ENCODE results near the gene TUFT1.
"Not testable (repeated sequence)": the region's sequence is repeated elsewhere in the genome, so short reads cannot be mapped to it uniquely, and the experiment has no call there.

Gene TUFT1

DNA sequence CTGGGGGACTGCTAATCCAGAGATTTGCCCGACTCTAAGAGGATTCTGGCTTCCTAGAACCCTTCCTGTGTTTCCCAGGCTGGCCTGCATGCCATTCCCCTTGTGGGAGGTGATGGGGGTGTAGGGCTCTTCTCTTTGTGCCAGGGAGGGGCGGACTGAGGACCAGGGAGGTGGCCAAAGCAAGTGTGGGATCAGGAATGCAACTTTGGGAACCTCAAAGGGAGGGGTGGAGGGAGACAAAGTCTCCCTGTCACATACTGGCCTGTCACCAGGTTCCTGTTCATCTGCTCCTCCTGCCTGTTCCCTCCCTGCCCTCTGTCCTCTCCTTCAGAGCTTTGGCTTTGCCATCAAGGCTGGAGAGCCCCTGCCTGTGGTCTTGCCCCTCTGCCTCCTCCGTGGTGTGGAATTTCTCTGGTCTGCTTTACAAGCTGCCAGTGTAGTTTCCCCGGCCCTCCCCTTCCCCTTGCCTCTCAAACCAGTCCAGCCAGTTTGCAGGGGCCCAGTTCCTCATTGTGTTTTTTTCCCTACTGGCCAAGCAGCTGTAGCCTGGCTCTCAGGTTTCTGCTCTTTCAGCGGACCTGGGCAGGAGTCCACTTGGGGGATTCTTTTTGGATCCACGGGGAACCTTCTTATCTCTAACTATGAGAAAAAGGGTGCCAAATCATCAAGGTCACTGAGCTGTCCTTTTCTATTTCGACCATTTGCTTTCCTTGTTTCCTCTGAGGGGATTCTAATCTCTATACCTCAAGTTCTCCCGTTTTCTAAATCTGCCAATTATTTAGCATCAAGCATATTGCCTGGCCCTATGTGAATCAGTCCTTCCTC, 27.1 kb upstream of the TUFT1 start:
- DNase-seq, result no peak

DNA sequence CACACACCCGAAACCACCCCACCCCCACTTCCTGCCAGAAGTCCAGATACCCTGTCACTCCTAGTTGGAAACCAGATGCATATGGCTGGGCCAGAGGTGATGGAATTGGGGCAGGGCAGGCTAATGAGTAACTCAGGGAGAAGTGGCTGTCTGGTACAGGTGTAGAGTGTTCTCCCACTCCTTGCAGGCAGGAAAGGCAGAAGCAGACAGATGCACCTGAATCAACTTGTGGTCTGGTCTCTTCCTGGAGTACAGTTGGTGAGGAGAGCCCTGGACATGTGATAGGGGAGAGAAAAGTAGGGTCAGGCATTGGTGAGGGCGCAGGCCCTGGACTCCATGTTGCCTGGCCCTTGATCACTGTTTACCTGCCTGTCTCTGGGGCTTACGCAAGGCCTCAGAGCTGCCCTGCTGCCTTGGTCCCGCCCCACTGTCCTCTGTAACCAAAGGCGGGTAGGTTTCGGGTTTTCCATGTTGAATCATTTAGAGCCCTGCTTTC, 26.4 kb upstream of the TUFT1 start:
- no peak for DNase-seq

DNA sequence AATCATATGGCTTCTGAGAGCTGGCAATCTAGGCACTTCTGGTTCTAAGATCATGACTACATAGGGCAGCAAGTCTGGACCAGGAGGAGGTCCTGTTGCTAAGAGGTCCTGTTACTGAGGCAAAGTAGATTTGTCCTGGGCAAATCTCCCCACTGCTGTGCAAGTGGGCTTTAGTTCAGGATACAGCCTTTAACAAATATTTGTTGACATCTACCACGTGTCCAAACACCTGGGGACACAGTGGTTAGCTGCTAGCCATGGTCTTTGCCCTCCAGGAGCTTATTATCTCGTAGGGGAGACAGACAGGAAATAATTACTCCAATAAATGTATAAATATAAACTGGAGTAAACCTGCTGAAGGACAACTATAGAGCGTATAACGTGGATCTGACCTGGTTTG, 25.7 kb upstream of the TUFT1 start:
- DNase-seq, result no peak

DNA sequence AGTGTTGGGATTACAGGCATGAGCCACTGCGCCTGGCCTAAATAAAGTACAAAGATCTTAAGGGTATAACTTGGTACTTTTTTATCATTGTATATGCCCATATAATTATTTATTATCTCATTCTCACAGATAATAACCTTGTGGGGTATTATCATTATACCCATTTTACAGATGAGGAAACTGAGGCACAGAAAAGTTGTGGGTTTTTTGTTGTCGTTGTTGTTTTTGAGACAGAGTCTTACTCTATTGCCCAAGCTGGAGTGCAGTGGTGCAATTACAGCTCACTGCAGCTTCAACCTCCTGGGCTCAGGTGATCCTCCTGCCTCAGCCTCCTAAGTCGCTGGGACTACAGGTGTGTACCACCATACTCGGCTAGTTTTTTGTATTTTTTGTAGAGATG, 24.8 kb upstream of the TUFT1 start:
- no peak for DNase-seq

DNA sequence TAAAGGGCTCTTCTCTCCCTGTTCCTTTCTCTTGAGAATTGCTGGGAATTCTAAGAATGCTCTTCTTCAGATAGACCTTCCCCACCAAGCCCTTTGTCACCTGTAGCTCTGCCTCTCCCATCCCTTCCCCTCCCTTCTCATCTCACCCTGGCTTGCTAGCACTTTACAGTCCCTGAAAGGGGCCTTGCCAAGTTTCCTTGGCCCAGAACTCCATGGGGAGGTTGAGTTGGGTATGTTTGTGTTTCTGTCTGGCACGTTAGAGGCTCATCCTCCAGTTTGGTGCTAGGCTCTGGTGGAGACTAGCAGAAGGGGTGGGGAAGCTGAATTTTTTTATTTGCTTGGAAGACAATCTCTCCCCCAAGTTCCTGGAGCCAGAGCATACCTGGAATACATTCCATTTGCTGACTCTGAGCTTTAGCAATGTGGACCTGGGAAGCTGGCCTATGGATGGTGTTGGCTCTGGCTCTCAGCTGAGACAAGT, 24.0 kb upstream of the TUFT1 start:
- no peak for DNase-seq

DNA sequence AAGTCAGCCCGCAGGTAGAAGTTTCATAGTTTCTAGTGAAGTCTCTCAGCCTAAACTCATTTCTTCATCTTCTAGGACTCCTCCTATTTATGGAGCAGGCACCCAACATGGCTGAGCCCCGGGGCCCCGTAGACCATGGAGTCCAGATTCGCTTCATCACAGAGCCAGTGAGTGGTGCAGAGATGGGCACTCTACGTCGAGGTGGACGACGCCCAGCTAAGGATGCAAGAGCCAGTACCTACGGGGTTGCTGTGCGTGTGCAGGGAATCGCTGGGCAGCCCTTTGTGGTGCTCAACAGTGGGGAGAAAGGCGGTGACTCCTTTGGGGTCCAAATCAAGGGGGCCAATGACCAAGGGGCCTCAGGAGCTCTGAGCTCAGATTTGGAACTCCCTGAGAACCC, 21.7 kb upstream of the TUFT1 start:
- no peak for DNase-seq

DNA sequence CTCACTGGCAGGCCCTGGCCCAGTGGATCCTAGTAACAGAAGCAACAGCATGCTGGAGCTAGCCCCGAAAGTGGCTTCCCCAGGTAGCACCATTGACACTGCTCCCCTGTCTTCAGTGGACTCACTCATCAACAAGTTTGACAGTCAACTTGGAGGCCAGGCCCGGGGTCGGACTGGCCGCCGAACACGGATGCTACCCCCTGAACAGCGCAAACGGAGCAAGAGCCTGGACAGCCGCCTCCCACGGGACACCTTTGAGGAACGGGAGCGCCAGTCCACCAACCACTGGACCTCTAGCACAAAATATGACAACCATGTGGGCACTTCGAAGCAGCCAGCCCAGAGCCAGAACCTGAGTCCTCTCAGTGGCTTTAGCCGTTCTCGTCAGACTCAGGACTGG, 21.2 kb upstream of the TUFT1 start:
- no peak for DNase-seq

DNA sequence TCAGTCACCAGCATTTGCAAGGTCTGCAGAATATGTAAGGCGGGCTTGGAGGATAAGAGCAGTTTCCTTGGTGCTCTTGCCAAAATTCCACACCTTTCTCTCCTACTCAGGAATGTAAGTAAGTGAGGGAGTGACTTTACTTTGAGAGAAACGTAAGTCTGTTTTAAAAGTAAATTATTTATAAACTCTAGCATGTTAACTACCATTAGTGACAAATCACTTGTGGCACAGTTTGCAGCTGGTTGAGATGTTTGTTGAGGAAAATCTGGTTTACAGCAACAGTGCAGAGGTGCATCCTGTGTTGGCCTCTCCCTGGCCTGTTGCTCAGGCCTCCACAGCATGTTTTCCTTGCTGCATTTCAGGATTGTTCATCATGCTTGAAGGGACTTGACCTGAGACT, 20.4 kb upstream of the TUFT1 start:
- no peak for DNase-seq

DNA sequence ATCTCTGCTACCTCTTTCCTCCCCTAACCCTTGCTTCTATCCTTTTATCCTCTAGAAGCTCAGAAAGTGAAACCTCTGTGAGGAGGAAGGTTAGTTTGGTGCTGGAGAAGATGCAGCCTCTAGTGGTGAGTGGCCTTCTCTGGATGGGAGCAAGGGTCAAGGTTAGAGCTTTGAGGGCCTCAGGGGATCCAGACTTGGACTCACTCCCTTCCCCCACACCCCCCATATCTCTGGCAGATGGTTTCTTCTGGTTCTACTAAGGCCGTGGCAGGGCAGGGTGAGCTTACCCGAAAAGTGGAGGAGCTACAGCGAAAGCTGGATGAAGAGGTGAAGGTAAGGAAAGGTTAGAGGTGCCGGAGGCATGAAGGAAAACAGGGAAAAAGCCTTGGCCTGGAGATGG, 19.8 kb upstream of the TUFT1 start:
- no peak for DNase-seq

DNA sequence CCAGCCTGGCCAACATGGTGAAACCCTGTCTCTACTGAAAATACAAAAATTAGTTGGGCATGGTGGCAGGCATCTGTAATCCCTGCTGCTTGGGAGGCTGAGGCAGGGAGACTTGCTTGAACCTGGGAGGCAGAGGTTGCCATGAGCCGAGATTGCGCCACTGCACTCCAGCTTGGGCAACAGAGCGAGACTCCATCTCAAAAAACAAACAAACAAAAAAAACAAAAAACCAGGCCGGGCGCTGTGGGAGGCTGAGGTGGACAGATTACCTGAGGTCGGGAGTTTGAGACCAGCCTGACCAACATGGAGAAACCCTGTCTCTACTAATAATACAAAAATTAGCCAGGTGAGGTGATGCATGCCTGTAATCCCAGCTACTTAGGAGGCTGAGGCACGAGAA, 17.7 kb upstream of the TUFT1 start:
- not testable (repeated sequence) for DNase-seq

DNA sequence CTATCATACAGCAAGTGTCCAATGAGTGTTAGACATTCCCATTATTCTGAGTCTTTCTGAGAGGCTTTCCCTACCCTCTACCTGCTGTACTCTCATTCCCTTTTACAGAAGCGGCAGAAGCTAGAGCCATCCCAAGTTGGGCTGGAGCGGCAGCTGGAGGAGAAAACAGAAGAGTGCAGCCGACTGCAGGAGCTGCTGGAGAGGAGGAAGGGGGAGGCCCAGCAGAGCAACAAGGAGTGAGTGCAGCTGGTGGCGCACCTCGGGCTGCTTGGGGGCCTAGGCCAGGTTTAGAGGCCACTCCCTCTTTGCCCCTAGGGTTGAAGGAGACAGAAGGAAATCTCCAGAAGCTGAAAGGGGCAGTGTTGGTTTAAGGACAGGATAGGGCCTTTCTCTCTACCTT, 16.8 kb upstream of the TUFT1 start:
- no peak for DNase-seq

DNA sequence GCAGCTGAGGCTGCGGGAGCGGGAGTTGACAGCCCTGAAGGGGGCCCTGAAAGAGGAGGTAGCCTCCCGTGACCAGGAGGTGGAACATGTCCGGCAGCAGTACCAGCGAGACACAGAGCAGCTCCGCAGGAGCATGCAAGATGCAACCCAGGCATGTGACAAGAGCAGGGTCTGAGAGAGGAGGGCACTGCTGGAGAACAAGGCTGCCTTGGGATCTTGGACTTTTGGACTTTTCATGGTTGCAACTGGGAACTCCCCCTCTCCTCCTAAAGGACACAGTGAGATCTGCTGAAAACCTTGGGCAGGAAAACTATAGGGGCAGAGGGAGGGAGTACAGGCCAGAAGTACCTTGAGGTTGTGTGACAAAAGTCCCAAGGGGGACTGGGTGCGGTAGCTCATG, 15.4 kb upstream of the TUFT1 start:
- no peak for DNase-seq

DNA sequence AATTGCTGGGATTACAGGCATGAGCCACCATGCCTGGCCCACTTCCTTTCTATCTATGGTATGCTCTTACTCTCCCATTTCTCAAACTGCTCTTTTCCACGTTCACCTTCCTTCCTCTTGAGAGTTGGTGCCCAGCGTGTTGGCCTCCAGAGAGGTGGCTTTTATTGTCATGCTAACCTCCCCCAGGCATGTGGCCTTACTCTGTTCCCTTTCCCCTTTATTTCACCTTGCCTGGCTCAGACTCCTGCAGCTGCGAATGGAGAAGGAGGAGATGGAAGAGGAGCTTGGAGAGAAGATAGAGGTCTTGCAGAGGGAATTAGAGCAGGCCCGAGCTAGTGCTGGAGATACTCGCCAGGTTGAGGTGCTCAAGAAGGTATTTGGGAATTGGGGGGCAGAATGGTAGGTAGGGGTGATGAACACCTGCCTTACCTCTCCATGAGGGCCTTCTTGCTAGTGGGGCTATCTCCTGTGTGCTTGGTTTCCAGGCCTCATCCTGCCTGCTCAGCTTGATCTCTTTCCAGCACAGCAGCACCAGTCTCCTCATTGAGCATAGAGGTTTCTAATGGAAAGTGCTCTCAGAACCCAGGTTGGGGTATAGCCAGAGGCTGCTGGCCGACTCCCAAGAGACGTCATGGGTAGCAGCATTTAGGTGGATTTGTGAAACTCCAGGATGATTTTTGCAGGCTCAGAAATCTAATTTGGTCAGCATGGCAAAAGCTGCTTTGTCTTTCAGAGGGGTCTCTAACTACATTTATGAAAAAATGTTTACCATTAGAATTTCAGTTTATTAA, 13.2 kb upstream of the TUFT1 start:
- DNase-seq, result no peak

DNA sequence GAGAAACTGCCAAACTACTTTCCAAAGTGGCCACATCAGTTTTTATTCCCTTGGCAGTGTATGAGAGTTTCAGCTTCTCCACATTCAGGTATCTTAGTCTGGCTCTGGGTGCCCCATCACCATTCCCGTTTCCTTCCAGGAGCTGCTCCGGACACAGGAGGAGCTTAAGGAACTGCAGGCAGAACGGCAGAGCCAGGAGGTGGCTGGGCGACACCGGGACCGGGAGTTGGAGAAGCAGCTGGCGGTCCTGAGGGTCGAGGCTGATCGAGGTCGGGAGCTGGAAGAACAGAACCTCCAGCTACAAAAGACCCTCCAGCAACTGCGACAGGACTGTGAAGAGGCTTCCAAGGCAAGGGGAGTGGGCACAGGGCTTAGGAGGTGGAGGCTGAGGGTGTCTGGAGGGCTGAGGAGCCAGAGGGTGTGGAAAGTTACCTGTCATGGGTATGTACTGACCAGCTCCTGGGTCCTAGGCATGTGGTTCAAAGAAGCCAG, 10.9 kb upstream of the TUFT1 start:
- no peak for DNase-seq

DNA sequence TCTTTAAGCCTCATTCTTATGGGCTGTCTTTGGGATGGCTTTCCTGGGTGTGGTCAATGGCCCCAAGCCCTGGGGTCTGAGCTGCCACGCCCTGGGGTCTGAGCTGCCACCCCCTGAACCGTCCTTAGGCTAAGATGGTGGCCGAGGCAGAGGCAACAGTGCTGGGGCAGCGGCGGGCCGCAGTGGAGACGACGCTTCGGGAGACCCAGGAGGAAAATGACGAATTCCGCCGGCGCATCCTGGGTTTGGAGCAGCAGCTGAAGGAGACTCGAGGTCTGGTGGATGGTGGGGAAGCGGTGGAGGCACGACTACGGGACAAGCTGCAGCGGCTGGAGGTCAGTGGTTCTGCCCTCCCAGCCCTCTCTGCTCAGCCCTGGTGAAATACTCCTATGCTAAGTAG, 10.3 kb upstream of the TUFT1 start:
- DNase-seq, result no peak

DNA sequence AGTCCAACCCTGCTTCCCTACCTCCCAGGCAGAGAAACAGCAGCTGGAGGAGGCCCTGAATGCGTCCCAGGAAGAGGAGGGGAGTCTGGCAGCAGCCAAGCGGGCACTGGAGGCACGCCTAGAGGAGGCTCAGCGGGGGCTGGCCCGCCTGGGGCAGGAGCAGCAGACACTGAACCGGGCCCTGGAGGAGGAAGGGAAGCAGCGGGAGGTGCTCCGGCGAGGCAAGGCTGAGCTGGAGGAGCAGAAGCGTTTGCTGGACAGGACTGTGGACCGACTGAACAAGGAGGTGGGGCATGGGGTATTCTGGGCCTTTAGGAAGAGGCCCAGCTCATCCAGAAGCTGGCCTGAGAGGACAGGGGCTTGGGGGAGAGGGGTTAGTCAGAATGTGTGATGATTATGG, 9.6 kb upstream of the TUFT1 start:
- no peak for DNase-seq

DNA sequence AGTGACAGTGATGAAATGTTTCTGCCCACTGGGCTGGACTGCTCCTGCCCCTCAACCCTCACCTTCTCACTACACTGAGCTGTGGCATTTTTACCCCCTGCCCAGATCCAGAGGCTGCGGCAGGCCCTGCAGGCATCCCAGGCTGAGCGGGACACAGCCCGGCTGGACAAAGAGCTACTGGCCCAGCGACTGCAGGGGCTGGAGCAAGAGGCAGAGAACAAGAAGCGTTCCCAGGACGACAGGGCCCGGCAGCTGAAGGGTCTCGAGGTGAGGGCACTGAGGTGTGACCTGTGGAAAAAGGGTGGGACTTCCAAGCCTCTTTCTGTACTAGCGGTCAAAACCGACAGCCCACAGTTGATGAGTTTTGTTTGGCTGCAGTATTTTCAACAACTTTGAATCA, 6.2 kb upstream of the TUFT1 start:
- DNase-seq, result no peak

DNA sequence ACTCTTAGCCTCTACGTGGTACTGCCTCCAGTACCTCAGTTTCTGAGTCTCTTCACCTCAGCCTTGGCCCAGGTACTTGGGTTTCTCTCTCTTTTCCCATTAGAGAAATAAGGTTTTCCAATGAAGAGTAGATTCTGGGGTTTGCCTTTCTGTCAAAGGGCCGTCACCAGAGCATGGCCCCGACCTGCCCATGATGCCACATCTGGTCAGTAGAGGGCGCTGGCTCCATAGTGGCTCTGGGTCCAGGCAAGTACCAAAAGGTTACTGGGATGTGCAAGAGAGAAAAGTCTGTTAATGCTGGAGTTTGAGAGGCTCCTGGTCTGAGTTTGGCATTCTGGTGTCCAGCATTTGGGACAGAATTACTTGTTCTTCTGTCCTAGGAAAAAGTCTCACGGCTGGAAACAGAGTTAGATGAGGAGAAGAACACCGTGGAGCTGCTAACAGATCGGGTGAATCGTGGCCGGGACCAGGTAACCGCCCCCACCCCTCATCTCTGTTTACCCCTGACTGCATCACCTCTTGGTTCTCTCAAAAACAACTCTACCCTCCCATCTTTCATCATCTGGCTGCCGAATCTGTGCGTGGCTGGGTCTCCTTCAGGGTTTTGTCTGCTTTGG, 5.3 kb upstream of the TUFT1 start:
- peak; percentile 78 for DNase-seq

DNA sequence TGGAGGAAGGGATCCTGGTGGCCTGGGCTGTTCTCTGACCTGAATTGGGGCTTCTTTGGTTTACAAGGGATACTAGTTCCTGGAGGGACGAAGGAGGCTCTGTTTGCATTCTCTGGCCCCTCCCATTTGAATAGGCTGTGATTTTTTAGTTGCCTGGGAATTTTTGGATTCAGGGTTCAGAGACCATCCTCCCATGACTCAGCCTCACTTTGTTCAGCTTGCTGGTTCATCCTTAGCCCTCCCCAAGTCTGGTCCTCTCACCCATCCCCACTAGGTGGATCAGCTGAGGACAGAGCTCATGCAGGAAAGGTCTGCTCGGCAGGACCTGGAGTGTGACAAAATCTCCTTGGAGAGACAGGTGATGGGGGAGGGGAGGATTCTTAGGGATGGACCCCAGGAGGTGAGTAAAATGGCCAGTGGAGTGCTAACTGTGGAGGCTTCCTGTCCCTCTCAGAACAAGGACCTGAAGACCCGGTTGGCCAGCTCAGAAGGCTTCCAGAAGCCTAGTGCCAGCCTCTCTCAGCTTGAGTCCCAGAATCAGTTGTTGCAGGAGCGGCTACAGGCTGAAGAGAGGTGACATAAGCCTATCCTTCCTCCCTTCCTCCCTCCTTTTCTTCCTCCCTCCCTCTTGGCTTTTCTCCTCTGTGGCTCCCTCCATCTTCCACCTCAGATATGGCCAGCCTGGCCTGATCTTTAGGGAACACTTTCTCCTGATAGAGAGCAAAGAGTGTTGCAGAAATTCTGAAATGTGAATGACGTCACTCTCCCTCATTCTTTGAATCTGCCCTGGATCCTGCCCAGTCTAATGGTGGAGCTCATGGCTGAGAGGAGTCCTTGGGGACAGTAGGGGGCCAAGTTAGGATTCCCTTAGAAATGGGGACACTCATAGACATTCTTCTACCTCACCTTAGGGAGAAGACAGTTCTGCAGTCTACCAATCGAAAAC, 4.5 kb upstream of the TUFT1 start:
- DNase-seq, result no peak

DNA sequence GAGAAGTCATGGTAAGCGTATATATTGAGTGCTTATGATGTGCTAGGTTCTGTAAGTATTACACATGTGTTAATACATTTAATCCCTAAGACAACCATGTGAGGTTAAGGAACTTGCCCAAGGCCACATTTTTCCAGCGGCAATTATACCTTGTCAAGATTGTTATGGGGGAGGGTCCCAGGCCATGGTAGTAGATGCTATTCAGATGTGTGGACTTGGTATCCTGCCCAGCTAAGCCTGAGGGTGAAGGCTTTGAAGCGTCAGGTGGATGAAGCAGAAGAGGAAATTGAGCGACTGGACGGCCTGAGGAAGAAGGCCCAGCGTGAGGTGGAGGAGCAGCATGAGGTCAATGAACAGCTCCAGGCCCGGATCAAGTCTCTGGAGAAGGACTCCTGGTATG, 3.6 kb upstream of the TUFT1 start:
- no peak for DNase-seq

DNA sequence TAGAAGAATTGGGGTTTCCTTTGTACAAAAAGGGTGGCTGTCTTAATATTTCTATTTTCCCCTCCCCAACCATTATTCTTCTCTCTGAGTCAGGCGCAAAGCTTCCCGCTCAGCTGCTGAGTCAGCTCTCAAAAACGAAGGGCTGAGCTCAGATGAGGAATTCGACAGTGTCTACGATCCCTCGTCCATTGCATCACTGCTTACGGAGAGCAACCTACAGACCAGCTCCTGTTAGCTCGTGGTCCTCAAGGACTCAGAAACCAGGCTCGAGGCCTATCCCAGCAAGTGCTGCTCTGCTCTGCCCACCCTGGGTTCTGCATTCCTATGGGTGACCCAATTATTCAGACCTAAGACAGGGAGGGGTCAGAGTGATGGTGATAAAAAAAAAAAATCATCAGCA, 3.0 kb upstream of the TUFT1 start:
- no peak for DNase-seq

DNA sequence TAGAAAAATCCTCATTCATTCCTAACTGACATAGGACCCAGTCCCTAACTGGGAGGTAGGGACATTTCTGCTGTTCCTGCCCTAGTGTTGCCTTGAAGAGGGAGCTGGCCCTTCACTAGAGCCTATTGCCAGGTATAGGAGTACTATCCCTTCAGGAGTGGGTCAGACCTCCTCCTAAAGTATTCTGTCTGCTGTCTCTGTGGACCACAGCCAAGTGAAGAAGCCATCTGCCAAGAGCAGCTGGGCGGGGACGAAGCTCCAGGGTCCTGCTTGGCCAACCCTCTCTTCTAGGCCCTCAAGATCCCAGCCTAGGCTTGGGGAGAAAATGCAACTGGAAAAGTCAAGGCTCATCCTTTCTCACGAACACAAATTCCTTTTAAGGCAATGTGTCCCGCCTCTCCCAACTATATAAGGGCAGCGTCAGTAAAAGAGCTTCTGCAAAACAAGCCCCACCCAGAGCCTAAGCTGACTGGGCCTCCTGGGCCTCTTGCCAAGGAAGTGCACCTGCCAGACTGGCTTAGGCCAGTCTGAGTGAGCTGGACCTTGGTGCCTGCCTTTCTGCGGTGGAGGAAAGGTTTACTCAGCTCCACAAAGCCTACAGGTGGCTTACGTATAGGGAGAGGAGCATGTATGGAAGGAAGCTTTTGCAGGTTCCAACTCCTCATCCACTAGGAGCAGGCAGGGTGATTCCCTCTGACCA, 638 bp upstream of the TUFT1 start:
- DNase-seq, result no peak
